Motor neuron (in vitro differentiated cells): Measurements from ENCODE around the gene PCDH18. TPM values are rescaled to one million over a fixed set of nuclear protein-coding genes. Genes with fewer than 3 reads are reported as not detected.

Experiments used
- ATAC-seq, 8 experiments: fragments of 200-7000 bp; cut with Tn5 transposase; replicated peaks in 6 of 8; 2 replicates each; pipeline ENCODE4 v1.8.0; 2021; ENCODE audit warnings: mild to moderate bottlenecking in 8 of 8, moderate library complexity in 8 of 8
- H3K27ac ChIP-seq, 2 donors: fragments of 250-450 bp; sonication (Bioruptor Pico); 2 replicates each; pipeline ENCODE4 v1.9.0; 2021; ENCODE audit warnings: antibody characterized with exemption in 2 of 2, mild to moderate bottlenecking in 2 of 2, moderate library complexity in 1 of 2
- H3K4me1 ChIP-seq, 2 donors: fragments of 250-450 bp; sonication (Bioruptor Pico); replicated peaks in 1 of 2; 2 replicates each; pipeline ENCODE4 v1.6.1; 2021; ENCODE audit warnings: antibody characterized with exemption in 2 of 2, mild to moderate bottlenecking in 2 of 2, moderate library complexity in 1 of 2
- H3K4me3 ChIP-seq, 5 donors: fragments of 250-450 bp; sonication (Bioruptor Pico); 2 replicates each; pipeline ENCODE4 v1.9.0; 2021; ENCODE audit warnings: antibody characterized with exemption in 5 of 5, mild to moderate bottlenecking in 5 of 5, moderate library complexity in 4 of 5
- WGBS, 10 experiments: fragments of 450-650 bp; shearing (Covaris generic); methylation state at CpG; one replicate each; pipeline ENCODE4 v1.0.0; 2022; 5-methylcytosine and 5-hydroxymethylcytosine counted together
- in situ Hi-C, 9 experiments: fragments of 400-800 bp; cut with MboI; loops; one replicate each; pipeline ENCODE4 v1.15.0; 2021; ENCODE audit warnings: low sequenced_read_pairs in 9 of 9, low pct_unique_long_range_greater_than_20kb in 2 of 9; ENCODE audit not compliant: unreplicated experiment in 9 of 9
- total RNA-seq, 8 experiments: library from RNA; unstranded; fragments of 300-600 nt; gene quantifications; 2 replicates each; pipeline versions ENCODE4 v1.2.3 to v1.2.4, GENCODE V29; 2022

The PCDH18 gene, protein sequence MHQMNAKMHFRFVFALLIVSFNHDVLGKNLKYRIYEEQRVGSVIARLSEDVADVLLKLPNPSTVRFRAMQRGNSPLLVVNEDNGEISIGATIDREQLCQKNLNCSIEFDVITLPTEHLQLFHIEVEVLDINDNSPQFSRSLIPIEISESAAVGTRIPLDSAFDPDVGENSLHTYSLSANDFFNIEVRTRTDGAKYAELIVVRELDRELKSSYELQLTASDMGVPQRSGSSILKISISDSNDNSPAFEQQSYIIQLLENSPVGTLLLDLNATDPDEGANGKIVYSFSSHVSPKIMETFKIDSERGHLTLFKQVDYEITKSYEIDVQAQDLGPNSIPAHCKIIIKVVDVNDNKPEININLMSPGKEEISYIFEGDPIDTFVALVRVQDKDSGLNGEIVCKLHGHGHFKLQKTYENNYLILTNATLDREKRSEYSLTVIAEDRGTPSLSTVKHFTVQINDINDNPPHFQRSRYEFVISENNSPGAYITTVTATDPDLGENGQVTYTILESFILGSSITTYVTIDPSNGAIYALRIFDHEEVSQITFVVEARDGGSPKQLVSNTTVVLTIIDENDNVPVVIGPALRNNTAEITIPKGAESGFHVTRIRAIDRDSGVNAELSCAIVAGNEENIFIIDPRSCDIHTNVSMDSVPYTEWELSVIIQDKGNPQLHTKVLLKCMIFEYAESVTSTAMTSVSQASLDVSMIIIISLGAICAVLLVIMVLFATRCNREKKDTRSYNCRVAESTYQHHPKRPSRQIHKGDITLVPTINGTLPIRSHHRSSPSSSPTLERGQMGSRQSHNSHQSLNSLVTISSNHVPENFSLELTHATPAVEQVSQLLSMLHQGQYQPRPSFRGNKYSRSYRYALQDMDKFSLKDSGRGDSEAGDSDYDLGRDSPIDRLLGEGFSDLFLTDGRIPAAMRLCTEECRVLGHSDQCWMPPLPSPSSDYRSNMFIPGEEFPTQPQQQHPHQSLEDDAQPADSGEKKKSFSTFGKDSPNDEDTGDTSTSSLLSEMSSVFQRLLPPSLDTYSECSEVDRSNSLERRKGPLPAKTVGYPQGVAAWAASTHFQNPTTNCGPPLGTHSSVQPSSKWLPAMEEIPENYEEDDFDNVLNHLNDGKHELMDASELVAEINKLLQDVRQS
- 10 to 100 TPM; 12.3 to 57.7 (median 28.2) TPM for total RNA-seq

DNA sequence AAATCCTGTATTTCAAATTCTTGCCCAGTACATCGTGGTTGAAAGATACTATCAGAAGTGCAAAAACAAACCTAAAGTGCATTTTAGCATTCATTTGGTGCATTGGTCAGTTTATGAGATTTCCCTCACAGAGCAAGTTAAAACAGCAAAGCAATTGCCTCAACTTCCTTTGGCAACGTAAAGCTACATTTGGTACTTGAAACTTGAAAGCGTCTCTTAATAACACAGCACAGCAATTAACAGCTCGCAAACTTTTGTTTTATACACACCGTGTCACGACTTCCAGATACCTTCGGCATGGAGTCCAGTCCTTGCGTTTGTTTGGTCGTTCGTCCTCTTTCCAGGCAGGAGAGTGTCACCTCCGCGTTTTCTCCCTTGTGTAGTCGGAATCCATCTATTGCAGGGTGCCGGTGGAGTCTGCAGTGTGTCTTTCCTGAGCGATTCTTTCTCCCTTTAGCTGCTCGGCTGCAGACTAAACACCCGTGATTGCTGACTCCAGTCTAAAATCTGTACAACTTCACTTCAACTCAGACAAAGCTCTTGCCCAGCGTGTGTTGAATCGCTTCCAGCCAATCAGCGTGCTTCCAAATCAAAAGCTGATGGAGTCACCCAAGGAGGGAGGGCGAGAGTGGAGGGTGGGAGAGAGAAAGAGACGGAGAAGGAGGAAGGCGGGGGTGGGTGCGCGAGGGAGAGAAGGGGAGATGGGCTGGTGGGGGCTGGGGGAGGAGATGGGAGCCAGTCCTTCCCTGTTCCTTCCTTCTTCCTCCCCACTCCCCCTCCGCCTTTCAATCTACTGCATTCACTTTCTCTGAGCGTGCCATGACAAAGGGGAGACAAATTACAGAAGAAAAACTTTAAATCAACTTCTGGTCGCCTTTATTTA is at the start of gene PCDH18:
Gene PCDH18 (minus strand): TSS at position 509 of the 883 bp plus-strand sequence. CDS start 406 bp downstream, at position 103.
- H3K27ac ChIP-seq = peak within 1 kb of the TSS; percentile 11 to 76
- ATAC-seq = peak; percentile 80 to 88 (median 86)
- peaks cover 16 to 42% of the 10 kb centered on the region in 2 donors for H3K4me1 ChIP-seq
- H3K4me3 ChIP-seq = peak within 1 kb of the TSS; percentile 41 to 66 (median 59)
- in situ Hi-C loops = loop anchor here in 1 of 9 experiments (25.0 kb wide), 1 partner anchor 395 kb away; no protein-coding TSS in a partner anchor
- WGBS, 10 experiments = 0 to 2% (median 0%) methylated on average over 4 to 19 of the region's 28 CpGs; no CpG with 5 or more reads in 1 of the 10 experiments

- ATAC-seq = peak in 3 of 8 experiments; percentile 12 to 22 (median 16)
- in situ Hi-C loops = no loop called here
- no peak overlapping the region for H3K27ac ChIP-seq
- H3K4me1 ChIP-seq = peaks cover 0 to 3% of the 10 kb centered on the region in 2 donors
- no peak overlapping the region for H3K4me3 ChIP-seq
- WGBS, 10 experiments = 0 to 71% (median 33%) methylated on average over 1 of the region's 1 CpG; no CpG with 5 or more reads in 1 of the 10 experiments
Observed at GRCh38 chr4:137576446-137576845, 44.2 kb upstream of the PCDH18 start.

GRCh38 chr4:137572647-137573046 is 40.4 kb upstream of the PCDH18 start:
- in situ Hi-C loops = no loop called here
- no peak for ATAC-seq
- Histone ChIP-seq H3K4me3 (no peak overlapping the region), H3K27ac (no peak overlapping the region), H3K4me1 (peaks cover 0 to 3% of the 10 kb centered on the region in 2 donors)
- 100% methylated on average over 1 of the region's 1 CpG; no CpG with 5 or more reads in 9 of the 10 experiments for WGBS, 10 experiments

DNA sequence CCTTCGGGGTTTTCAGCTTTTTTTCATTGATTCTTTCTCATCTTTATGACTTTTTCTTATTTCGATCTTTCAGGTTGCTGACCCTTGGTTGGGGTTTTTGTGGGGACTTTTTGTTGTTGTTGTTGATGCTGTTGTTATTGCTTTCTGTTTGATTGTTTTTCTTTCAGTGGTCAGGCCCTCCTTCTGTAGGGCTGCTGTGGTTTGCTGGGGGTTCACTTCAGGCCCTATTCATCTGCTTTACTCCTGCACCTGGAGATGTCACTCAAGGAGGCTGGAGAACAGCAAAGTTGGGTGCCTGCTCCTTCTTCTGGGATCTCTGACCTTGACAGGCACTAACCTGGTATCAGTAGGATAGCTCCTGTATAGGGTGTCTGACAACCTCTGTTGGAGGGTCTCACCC is 39.9 kb upstream of the PCDH18 start:
- Histone ChIP-seq H3K4me3 (no peak overlapping the region), H3K4me1 (peaks cover 0 to 3% of the 10 kb centered on the region in 2 donors), H3K27ac (no peak overlapping the region)
- in situ Hi-C loops = no loop called here
- 62 to 100% (median 85%) methylated on average over 1 to 2 of the region's 2 CpGs for WGBS, 10 experiments
- no peak for ATAC-seq

DNA sequence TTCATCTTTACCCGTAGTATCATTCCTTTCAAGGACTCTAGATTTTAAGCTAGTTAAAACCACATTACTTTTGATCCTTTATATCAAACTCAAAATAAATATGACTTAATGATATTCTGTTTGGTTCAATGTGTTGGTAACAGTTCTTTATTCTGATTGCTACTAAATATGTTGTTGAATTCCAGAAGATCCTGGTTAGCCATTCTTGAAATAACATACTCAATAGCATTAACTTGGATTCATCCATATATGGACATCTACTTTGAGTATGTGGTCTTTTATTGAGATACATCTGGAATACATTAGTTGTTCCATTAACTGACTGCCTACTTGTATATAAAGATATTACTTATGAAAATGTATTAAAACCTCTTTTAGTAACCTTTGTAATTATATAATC is 27.5 kb upstream of the PCDH18 start:
- Histone ChIP-seq H3K27ac (no peak overlapping the region), H3K4me1 (peaks cover 11 to 13% of the 10 kb centered on the region in 2 donors), H3K4me3 (no peak overlapping the region)
- no peak for ATAC-seq
- in situ Hi-C loops = no loop called here
- 0 to 100% (median 100%) methylated on average over 1 of the region's 1 CpG; no CpG with 5 or more reads in 2 of the 10 experiments for WGBS, 10 experiments

GRCh38 chr4:137558951-137559350 is 26.7 kb upstream of the PCDH18 start:
- Histone ChIP-seq H3K4me1 (peaks cover 11 to 13% of the 10 kb centered on the region in 2 donors), H3K4me3 (no peak overlapping the region), H3K27ac (no peak overlapping the region)
- WGBS, 10 experiments = 0 to 30% (median 13%) methylated on average over 1 to 2 of the region's 2 CpGs; no CpG with 5 or more reads in 2 of the 10 experiments
- ATAC-seq = peak in 7 of 8 experiments; percentile 84 to 96 (median 88)
- in situ Hi-C loops = no loop called here

GRCh38 chr4:137545461-137545861 is 13.2 kb upstream of the PCDH18 start:
- ATAC-seq = peak in 3 of 8 experiments; percentile 28 to 44 (median 37)
- in situ Hi-C loops = loop anchor here in 1 of 9 experiments (25.0 kb wide), 1 partner anchor 408 kb away; no protein-coding TSS in a partner anchor
- H3K4me1 ChIP-seq = peaks cover 20 to 26% of the 10 kb centered on the region in 2 donors
- H3K4me3 ChIP-seq = no peak overlapping the region
- 5 to 100% (median 80%) methylated on average over 1 to 4 of the region's 4 CpGs; no CpG with 5 or more reads in 2 of the 10 experiments for WGBS, 10 experiments
- no peak overlapping the region for H3K27ac ChIP-seq

- H3K4me1 ChIP-seq = peaks cover 20 to 26% of the 10 kb centered on the region in 2 donors
- in situ Hi-C loops = loop anchor here in 1 of 9 experiments (25.0 kb wide), 1 partner anchor 406 kb away; no protein-coding TSS in a partner anchor
- no peak for ATAC-seq
- peak overlapping the region; percentile 33 to 42 for H3K27ac ChIP-seq
- H3K4me3 ChIP-seq = no peak overlapping the region
- WGBS, 10 experiments = 0 to 60% (median 29%) methylated on average over 2 to 3 of the region's 3 CpGs
Observed at GRCh38 chr4:137543648-137544047, 11.4 kb upstream of the PCDH18 start.

DNA sequence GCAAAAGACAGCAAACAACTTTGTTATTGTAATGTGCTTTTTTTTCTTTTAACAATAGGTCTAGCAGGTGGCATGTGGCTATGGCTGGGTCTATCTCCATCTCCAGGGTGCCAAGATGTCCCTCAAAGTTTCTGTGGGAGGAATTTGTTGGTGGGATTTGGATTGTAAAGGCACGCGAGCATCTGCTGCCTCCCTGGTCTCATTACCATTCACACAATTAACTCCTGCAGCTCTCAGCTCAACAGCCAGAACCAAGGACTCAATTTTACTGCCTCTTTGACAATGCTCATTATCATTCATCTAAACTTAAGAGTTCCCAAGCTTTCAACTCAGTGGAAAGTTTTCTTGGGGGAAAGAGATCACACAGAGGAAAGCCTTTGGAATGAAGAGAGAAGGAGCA is 10.9 kb upstream of the PCDH18 start:
- 20 to 75% (median 42%) methylated on average over 2 of the region's 2 CpGs; no CpG with 5 or more reads in 5 of the 10 experiments for WGBS, 10 experiments
- Histone ChIP-seq H3K4me3 (no peak overlapping the region), H3K27ac (peak overlapping the region; percentile 42 to 60), H3K4me1 (peaks cover 20 to 26% of the 10 kb centered on the region in 2 donors)
- in situ Hi-C loops = loop anchor here in 1 of 9 experiments (25.0 kb wide), 1 partner anchor 406 kb away; no protein-coding TSS in a partner anchor
- peak in 5 of 8 experiments; percentile 54 to 67 (median 60) for ATAC-seq

- Histone ChIP-seq H3K4me3 (peak overlapping the region in 1 of 5 donors; percentile 10), H3K4me1 (peaks cover 20 to 26% of the 10 kb centered on the region in 2 donors), H3K27ac (peak overlapping the region; percentile 40 to 60)
- in situ Hi-C loops = loop anchor here in 1 of 9 experiments (25.0 kb wide), 1 partner anchor 405 kb away; no protein-coding TSS in a partner anchor
- 0 to 50% (median 21%) methylated on average over 1 to 7 of the region's 7 CpGs for WGBS, 10 experiments
- peak in 5 of 8 experiments; percentile 37 to 82 (median 39) for ATAC-seq
Observed at GRCh38 chr4:137541876-137542646, 9.8 kb upstream of the PCDH18 start.

GRCh38 chr4:137541181-137541580 is 8.9 kb upstream of the PCDH18 start:
- H3K4me3 ChIP-seq = no peak overlapping the region
- in situ Hi-C loops = loop anchor here in 1 of 9 experiments (25.0 kb wide), 1 partner anchor 404 kb away; no protein-coding TSS in a partner anchor
- WGBS, 10 experiments = 4 to 53% (median 41%) methylated on average over 1 to 3 of the region's 3 CpGs; no CpG with 5 or more reads in 1 of the 10 experiments
- ATAC-seq = no peak
- no peak overlapping the region for H3K27ac ChIP-seq
- peaks cover 20 to 26% of the 10 kb centered on the region in 2 donors for H3K4me1 ChIP-seq
